GM12878 (cell line): Measurements from ENCODE around the gene SUPT4H1. TPM values are rescaled to one million over a fixed set of nuclear protein-coding genes. Genes with fewer than 3 reads are reported as not detected.

Source experiments
- CBFB ChIP-seq: IDR thresholded peaks from 2 replicates; pipeline ENCODE4 v1.6.1; 2016; ENCODE audit warnings: antibody characterized with exemption, low read depth
- E4F1 ChIP-seq: fragments of 450-650 bp; IDR thresholded peaks from 2 replicates; pipeline ENCODE4 v1.6.1; 2018; ENCODE audit warnings: borderline replicate concordance, mild to moderate bottlenecking; ENCODE audit not compliant: partially characterized antibody
- EGR1 ChIP-seq, 2 experiments: IDR thresholded peaks; 1 replicate in 1 of 2; 2 replicates in 1 of 2; pipeline ENCODE4 v1.6.1; 2011 to 2012; ENCODE audit warnings: low read depth in 2 of 2, low read length in 2 of 2, borderline replicate concordance in 1 of 2, mild to moderate bottlenecking in 1 of 2, moderate library complexity in 1 of 2
- GABPA ChIP-seq: IDR thresholded peaks from 2 replicates; pipeline ENCODE4 v1.6.1; 2014; ENCODE audit warnings: antibody characterized with exemption, low read depth, mild to moderate bottlenecking, inconsistent platforms
- HDAC6 ChIP-seq: fragments of 200-600 bp; sonication (generic); IDR thresholded peaks from one replicate; pipeline ENCODE4 v1.8.0; 2017; ENCODE audit warnings: antibody characterized with exemption; ENCODE audit not compliant: unreplicated experiment
- MEF2A ChIP-seq: IDR thresholded peaks from 2 replicates; pipeline ENCODE4 v1.6.1; 2011; ENCODE audit warnings: low read depth, mild to moderate bottlenecking, low read length, moderate library complexity; ENCODE audit not compliant: insufficient read depth
- NBN ChIP-seq: fragments of 450-650 bp; IDR thresholded peaks from 2 replicates; pipeline ENCODE4 v1.6.1; 2016
- NFIC ChIP-seq: IDR thresholded peaks from 2 replicates; pipeline ENCODE4 v1.6.1; 2012; ENCODE audit warnings: low read depth, mild to moderate bottlenecking, inconsistent platforms, low read length, moderate library complexity
- NFXL1 ChIP-seq: fragments of 450-650 bp; IDR thresholded peaks from 2 replicates; pipeline ENCODE4 v1.6.1; 2017; ENCODE audit warnings: antibody characterized with exemption, mild to moderate bottlenecking, borderline replicate concordance
- NFYA ChIP-seq: IDR thresholded peaks from 2 replicates; pipeline ENCODE4 v1.6.1; 2011; ENCODE audit warnings: low read depth, mild to moderate bottlenecking, low read length, improper control_type of control experiment, borderline replicate concordance
- RAD51 ChIP-seq: fragments of 450-650 bp; IDR thresholded peaks from 2 replicates; pipeline ENCODE4 v1.6.1; 2016; ENCODE audit warnings: moderate library complexity, mild to moderate bottlenecking, inconsistent platforms
- SMAD1 ChIP-seq: fragments of 450-650 bp; IDR thresholded peaks from 2 replicates; pipeline ENCODE4 v1.6.1; 2018; ENCODE audit warnings: mild to moderate bottlenecking, low read depth; ENCODE audit not compliant: partially characterized antibody
- SMC3 ChIP-seq: IDR thresholded peaks from 2 replicates; pipeline ENCODE4 v1.6.1; 2011; ENCODE audit warnings: low read length, improper control_type of control experiment, borderline replicate concordance
- YY1 ChIP-seq: IDR thresholded peaks from 2 replicates; pipeline ENCODE4 v1.6.1; 2011; ENCODE audit warnings: low read depth, mild to moderate bottlenecking, low read length
- ZNF24 ChIP-seq: fragments of 450-650 bp; IDR thresholded peaks from 2 replicates; pipeline ENCODE4 v1.6.1; 2017; ENCODE audit warnings: antibody characterized with exemption, mild to moderate bottlenecking
- ZNF274 ChIP-seq: IDR thresholded peaks from one replicate; pipeline ENCODE4 v1.8.0; 2011; ENCODE audit not compliant: insufficient read length, insufficient read depth
- polyA plus RNA-seq, 11 experiments: library from polyadenylated mRNA; depleted of rRNA in 4 of 11; unstranded in 6 of 11; stranded (reverse) in 5 of 11; fragments of >200 nt; fragmentation: Nextera tagmentation in 4 of 11; fragmentation: Illumina TruSeq in 1 of 11; extraction: Ambion mirVana in 4 of 11; extraction: Trizol in 1 of 11; gene quantifications; 1 replicate in 1 of 11; 2 replicates in 10 of 11; pipeline versions ENCODE4 v1.2.1 to v1.2.3, GENCODE V29; 2011 to 2016; ENCODE audit warnings: inconsistent platforms in 2 of 11, missing spikeins in 2 of 11, low read depth in 1 of 11
- total RNA-seq, 4 experiments: library from RNA; depleted of rRNA in 3 of 4; stranded (reverse); fragments of >200 nt in 3 of 4; fragmentation: Illumina TruSeq in 1 of 4; extraction: Trizol in 1 of 4; gene quantifications; 2 replicates each; pipeline versions ENCODE4 v1.2.1 to v1.2.3, GENCODE V29; 2013 to 2021
- TF ChIP-seq, protein P1 (sequence below): fragments of 450-650 bp; IDR thresholded peaks from 2 replicates; pipeline ENCODE4 v1.6.1; 2017; ENCODE audit warnings: mild to moderate bottlenecking, moderate library complexity
- TF ChIP-seq, protein P2 (sequence below): fragments of 450-650 bp; IDR thresholded peaks from 2 replicates; pipeline ENCODE4 v1.6.1; 2016; ENCODE audit warnings: mild to moderate bottlenecking
- TF ChIP-seq, protein P3 (sequence below): fragments of 450-650 bp; IDR thresholded peaks from 2 replicates; pipeline ENCODE4 v1.6.1; 2017; ENCODE audit warnings: antibody characterized with exemption, mild to moderate bottlenecking, moderate library complexity

SUPT4H1 gene
- total and polyA plus RNA-seq, 10 of the 15 experiments (the other 5 are each of a cell fraction or from before 2014, with no cell fraction given): 83.8 to 293 (median 128) TPM

GRCh38 chr17:58328195-58329034 lies 23.6 kb downstream of the SUPT4H1 start, which contains the start of gene TSPOAP1 (continued):
- TF ChIP-seq, protein P1, sequence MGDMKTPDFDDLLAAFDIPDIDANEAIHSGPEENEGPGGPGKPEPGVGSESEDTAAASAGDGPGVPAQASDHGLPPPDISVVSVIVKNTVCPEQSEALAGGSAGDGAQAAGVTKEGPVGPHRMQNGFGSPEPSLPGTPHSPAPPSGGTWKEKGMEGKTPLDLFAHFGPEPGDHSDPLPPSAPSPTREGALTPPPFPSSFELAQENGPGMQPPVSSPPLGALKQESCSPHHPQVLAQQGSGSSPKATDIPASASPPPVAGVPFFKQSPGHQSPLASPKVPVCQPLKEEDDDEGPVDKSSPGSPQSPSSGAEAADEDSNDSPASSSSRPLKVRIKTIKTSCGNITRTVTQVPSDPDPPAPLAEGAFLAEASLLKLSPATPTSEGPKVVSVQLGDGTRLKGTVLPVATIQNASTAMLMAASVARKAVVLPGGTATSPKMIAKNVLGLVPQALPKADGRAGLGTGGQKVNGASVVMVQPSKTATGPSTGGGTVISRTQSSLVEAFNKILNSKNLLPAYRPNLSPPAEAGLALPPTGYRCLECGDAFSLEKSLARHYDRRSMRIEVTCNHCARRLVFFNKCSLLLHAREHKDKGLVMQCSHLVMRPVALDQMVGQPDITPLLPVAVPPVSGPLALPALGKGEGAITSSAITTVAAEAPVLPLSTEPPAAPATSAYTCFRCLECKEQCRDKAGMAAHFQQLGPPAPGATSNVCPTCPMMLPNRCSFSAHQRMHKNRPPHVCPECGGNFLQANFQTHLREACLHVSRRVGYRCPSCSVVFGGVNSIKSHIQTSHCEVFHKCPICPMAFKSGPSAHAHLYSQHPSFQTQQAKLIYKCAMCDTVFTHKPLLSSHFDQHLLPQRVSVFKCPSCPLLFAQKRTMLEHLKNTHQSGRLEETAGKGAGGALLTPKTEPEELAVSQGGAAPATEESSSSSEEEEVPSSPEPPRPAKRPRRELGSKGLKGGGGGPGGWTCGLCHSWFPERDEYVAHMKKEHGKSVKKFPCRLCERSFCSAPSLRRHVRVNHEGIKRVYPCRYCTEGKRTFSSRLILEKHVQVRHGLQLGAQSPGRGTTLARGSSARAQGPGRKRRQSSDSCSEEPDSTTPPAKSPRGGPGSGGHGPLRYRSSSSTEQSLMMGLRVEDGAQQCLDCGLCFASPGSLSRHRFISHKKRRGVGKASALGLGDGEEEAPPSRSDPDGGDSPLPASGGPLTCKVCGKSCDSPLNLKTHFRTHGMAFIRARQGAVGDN: peak; percentile 67
- TF ChIP-seq NFYA (no peak), NFIC (no peak), YY1 (peak; percentile 58), SMAD1 (peak; percentile 76), NBN (peak; percentile 98), RAD51 (no peak), E4F1 (peak; percentile 44), CBFB (0 out of 2 replicates have a peak, but pooled peaks have one; percentile 73), SMC3 (0 out of 2 replicates have a peak, but pooled peaks have one; percentile 16), ZNF24 (0 out of 2 replicates have a peak, but pooled peaks have one; percentile 31), NFXL1 (0 out of 2 replicates have a peak, but pooled peaks have one; percentile 79), GABPA (no peak), HDAC6 (peak; percentile 33), MEF2A (peak; percentile 78), EGR1 (IDR thresholded peaks at IDR 0.05; ENCODE audit: borderline replicate concordance in 1 of 2, low read depth in 2 of 2, low read length in 2 of 2) (peak in 1 of 2 experiments; percentile 66; a peak in 1 of 3 replicates), ZNF274 (no peak)
- TF ChIP-seq, protein P2, sequence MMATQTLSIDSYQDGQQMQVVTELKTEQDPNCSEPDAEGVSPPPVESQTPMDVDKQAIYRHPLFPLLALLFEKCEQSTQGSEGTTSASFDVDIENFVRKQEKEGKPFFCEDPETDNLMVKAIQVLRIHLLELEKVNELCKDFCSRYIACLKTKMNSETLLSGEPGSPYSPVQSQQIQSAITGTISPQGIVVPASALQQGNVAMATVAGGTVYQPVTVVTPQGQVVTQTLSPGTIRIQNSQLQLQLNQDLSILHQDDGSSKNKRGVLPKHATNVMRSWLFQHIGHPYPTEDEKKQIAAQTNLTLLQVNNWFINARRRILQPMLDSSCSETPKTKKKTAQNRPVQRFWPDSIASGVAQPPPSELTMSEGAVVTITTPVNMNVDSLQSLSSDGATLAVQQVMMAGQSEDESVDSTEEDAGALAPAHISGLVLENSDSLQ: peak; percentile 43
- TF ChIP-seq, protein P3, sequence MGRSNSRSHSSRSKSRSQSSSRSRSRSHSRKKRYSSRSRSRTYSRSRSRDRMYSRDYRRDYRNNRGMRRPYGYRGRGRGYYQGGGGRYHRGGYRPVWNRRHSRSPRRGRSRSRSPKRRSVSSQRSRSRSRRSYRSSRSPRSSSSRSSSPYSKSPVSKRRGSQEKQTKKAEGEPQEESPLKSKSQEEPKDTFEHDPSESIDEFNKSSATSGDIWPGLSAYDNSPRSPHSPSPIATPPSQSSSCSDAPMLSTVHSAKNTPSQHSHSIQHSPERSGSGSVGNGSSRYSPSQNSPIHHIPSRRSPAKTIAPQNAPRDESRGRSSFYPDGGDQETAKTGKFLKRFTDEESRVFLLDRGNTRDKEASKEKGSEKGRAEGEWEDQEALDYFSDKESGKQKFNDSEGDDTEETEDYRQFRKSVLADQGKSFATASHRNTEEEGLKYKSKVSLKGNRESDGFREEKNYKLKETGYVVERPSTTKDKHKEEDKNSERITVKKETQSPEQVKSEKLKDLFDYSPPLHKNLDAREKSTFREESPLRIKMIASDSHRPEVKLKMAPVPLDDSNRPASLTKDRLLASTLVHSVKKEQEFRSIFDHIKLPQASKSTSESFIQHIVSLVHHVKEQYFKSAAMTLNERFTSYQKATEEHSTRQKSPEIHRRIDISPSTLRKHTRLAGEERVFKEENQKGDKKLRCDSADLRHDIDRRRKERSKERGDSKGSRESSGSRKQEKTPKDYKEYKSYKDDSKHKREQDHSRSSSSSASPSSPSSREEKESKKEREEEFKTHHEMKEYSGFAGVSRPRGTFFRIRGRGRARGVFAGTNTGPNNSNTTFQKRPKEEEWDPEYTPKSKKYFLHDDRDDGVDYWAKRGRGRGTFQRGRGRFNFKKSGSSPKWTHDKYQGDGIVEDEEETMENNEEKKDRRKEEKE: no peak
